Amniotic epithelial cell (primary cell): Measurements from ENCODE around the gene RPS6KA5.

Experiments used
- DNase-seq: peaks from one replicate; pipeline ENCODE4 v3.0.0-alpha.2; 2010; ENCODE audit warnings: low read depth

Gene RPS6KA5

DNA sequence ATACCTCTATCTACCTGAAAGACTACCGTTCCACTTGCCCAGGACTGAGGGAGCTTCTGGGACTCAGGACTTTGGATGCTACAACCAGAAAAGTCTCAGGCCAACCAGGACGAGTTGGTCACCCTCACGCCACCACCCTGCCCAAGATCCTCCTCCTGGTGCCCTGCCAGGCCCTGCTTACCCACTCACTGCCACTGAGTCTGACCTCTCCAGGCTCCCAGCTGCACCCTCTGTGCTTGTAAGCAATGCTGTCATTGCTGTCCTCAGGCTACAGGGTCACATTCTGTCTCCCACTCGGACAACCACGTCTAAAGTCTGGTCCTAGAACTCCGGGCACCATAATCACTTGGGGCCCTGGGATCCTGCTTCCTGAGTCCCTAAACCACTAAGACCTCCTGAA lies 253.4 kb downstream of the RPS6KA5 start:
- DNase-seq, result no peak

DNA sequence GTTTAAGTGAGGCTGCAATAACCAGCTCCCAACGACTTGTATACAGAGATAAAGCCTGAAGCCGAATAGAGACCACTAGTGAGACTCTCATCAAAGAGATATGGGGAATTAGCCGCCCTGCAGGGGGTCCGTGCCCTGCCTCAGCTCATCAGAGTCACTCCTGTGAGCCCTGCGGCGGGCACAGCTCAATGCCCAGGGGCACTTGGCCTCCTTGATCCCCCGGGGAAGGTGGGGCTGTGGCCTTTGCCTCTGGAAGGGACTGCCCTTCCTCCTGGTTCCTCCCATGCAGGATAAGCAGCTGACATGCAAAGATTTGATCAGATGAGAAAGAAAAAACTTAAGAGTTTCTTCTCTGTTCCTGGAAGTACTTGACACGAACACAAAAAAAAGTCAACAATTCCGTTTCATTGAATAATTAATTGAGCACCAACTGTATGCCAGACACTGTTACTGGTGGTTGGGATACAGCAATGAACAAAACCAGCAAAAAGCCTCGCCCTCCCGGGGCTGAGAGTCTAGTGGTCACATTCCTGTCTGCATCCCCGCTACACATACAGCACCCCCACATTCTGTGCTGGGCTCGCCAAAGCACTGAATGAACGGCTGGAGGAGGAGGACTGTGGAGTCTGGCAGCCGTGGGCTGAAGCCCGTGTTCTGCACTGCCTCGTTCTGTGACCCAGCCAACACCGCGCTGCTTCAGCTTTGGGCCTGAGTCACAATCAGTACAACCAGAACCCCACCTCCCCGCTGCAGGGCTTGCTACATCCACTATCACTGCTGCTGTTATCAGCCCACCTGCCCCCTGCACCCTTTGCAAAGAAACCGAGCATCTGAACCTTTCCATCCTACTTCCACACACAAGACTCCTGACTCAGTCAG lies 254.5 kb downstream of the RPS6KA5 start:
- peak; percentile 63 for DNase-seq

DNA sequence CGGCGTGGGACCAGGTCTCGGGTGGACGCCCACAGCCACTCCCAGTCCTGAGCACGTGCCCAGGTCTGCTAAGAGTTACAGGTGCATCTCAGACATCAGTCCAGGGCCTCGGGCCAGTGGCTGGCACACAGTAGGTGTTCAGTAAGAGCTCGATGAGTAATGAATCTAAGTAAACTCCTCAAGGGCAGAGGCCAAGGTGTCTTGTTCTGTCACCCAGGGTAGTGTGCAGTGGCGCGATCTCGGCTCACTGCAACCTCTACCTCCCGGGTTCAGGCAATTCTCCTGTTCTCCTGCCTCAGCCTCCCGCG lies 255.4 kb downstream of the RPS6KA5 start:
- DNase-seq, result no peak

DNA sequence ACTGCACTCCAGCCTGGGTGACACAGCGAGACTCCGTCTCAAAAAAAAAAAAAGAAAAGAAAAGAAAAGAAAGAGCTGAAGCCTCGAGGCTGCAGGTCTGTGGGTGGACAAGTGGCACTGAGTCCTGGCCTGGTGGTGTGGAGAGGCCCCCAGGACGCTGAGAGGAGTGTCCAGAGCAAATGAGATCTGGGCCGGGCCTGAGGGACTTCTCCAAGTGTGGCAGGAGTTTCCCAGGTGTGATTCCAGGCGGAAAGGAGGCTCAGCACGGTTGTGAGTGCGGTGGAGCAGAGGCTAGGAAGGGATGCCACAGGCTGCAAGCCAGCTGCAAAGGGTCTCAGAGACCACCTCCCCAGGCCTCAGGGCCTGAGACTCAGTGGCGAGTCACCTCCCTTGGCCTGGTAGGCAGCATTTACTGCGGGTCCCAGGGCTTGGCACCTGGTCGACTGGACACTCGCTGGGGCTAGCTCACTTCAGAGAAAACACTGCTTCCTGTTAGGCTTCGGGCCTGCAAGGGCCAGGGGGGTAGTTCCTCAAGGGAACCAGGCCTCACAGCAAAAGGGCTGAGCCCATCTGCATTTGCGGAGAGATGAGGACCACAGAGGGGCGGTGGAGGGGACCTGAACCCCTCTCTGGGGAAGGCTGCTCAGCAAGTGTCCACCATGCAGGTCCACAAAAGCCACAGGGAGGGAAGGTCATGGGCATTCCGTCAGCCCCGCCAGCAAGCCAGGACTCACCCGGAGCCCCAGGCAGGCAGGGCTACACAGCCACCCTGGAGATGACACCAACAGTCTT lies 256.0 kb downstream of the RPS6KA5 start:
- no peak for DNase-seq

DNA sequence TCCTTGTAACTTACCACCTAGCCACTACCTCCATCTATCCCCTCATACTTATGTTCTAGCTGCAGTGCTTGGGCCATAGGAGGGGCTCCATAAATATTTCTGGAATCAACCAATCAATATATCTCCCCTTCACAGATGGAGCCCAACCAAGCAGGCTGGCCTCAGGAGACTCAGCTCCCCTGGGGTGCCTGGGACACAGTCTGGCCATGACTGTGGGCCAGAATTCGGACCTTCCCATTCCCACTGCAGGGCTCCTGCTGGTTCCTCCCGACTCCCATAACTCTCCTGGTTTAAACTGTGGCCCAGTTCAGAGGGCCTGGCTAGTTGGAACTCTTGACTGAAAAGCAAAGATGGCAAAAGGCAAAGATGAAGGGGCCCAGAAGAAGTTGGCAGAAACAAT lies 257.2 kb downstream of the RPS6KA5 start:
- DNase-seq, result no peak

DNA sequence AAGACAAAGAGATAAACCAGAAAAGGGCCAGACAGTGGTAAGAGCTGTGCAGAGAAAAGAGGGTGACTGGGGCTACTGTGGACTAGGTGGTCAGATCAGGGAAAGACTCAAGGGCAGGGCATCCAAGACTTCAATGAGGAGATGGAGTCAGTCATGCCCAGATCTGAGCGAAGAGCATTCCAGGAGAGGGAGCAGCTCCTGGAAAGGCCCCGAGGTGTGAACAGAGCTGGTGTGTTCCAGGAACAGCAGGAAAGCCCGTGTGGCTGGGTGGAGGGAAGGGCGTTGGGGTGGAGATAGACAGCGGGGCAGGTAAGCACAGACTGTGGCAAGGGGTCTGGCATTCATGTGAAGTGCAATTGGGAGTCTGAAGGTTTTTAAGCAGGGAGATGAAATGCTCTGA lies 261.0 kb downstream of the RPS6KA5 start:
- DNase-seq, result no peak

DNA sequence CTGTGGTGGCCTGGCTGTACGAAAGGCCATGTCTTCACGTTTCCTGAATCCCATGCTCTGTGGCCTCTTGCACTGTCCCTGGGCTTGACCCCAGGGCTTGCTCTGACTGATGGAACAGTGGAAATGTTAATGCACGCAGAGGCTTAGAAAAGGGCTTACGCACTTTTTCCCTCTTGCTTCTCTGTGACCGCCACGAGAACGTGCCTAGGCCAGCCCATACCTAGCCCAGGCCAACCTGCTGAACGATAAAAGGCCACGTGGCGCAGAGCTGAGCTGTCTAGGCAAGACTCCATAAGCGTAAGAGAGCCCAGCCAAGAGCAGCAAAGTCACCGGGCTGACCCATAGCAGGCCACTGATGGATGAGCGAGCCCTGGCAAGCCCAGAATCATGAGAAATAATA lies 262.5 kb downstream of the RPS6KA5 start:
- DNase-seq, result no peak
